H9 (cell line): ENCODE results near the gene AGAP3. TPM values are rescaled to one million over a fixed set of nuclear protein-coding genes. Genes with fewer than 3 reads are reported as not detected.

Experiments used
- DNase-seq: peaks from one replicate; pipeline ENCODE4 v3.0.0-alpha.2; 2017
- H2AFZ ChIP-seq: one replicate; pipeline ENCODE4 v1.6.1; 2013; ENCODE audit warnings: mild to moderate bottlenecking, low read length, control low read depth, moderate library complexity
- H2AK5ac ChIP-seq: 2 replicates; pipeline ENCODE4 v1.6.1; 2013; ENCODE audit warnings: low read length, control low read depth, mixed read lengths; ENCODE audit not compliant: insufficient read length
- H2BK120ac ChIP-seq: one replicate; pipeline ENCODE4 v1.6.1; 2013; ENCODE audit warnings: low read depth, mild to moderate bottlenecking, low read length, control low read depth, inconsistent platforms; ENCODE audit not compliant: poor library complexity, severe bottlenecking
- H2BK12ac ChIP-seq: 2 replicates; pipeline ENCODE4 v1.6.1; 2013; ENCODE audit warnings: low read length, control low read depth, mixed read lengths, low read depth; ENCODE audit not compliant: insufficient read length
- H2BK15ac ChIP-seq: 2 replicates; pipeline ENCODE4 v1.6.1; 2013; ENCODE audit warnings: low read depth, low read length, control low read depth
- H2BK20ac ChIP-seq: one replicate; pipeline ENCODE4 v1.6.1; 2013; ENCODE audit warnings: low read depth, mild to moderate bottlenecking, low read length, control low read depth, inconsistent platforms; ENCODE audit not compliant: poor library complexity, severe bottlenecking
- H2BK5ac ChIP-seq: 2 replicates; pipeline ENCODE4 v1.6.1; 2013; ENCODE audit warnings: low read length, control low read depth, mixed read lengths; ENCODE audit not compliant: insufficient read length
- H3K14ac ChIP-seq: 2 replicates; pipeline ENCODE4 v1.6.1; 2013; ENCODE audit warnings: low read length, control low read depth; ENCODE audit not compliant: insufficient read depth
- H3K18ac ChIP-seq: 2 replicates; pipeline ENCODE4 v1.6.1; 2013; ENCODE audit warnings: low read depth, mild to moderate bottlenecking, mixed read lengths, low read length, control low read depth; ENCODE audit not compliant: insufficient read length
- H3K23ac ChIP-seq: 2 replicates; pipeline ENCODE4 v1.6.1; 2013; ENCODE audit warnings: low read length, control low read depth, mixed read lengths, low read depth; ENCODE audit not compliant: insufficient read length
- H3K23me2 ChIP-seq: 2 replicates; pipeline ENCODE4 v1.6.1; 2013; ENCODE audit warnings: low read depth, mild to moderate bottlenecking, mixed read lengths, low read length, control low read depth; ENCODE audit not compliant: insufficient read length, poor library complexity, severe bottlenecking
- H3K27ac ChIP-seq: 2 replicates; pipeline ENCODE4 v1.5.1; 2013; ENCODE audit warnings: low read length, control low read depth, mixed read lengths, low read depth; ENCODE audit not compliant: insufficient read length
- H3K27me3 ChIP-seq: 2 replicates; pipeline ENCODE4 v1.6.1; 2013; ENCODE audit warnings: low read length, control low read depth, inconsistent platforms; ENCODE audit not compliant: insufficient read depth
- H3K4ac ChIP-seq: 2 replicates; pipeline ENCODE4 v1.6.1; 2013; ENCODE audit warnings: low read depth, mild to moderate bottlenecking, control low read depth, inconsistent platforms, low read length, moderate library complexity
- H3K4me1 ChIP-seq: 2 replicates; pipeline ENCODE4 v1.6.1; 2013; ENCODE audit warnings: low read length, control low read depth, inconsistent platforms; ENCODE audit not compliant: insufficient read depth
- H3K4me2 ChIP-seq: 2 replicates; pipeline ENCODE4 v1.6.1; 2013; ENCODE audit warnings: low read length, control low read depth, mixed read lengths; ENCODE audit not compliant: insufficient read length, insufficient read depth
- H3K56ac ChIP-seq: 2 replicates; pipeline ENCODE4 v1.6.1; 2013; ENCODE audit warnings: low read depth, mild to moderate bottlenecking, mixed read lengths, low read length, control low read depth; ENCODE audit not compliant: insufficient read length
- H3K79me1 ChIP-seq: 2 replicates; pipeline ENCODE4 v1.6.1; 2013; ENCODE audit warnings: low read depth, mild to moderate bottlenecking, moderate library complexity, low read length, control low read depth, inconsistent platforms; ENCODE audit not compliant: insufficient read depth, poor library complexity, severe bottlenecking
- H3K79me2 ChIP-seq: 2 replicates; pipeline ENCODE4 v1.6.1; 2013; ENCODE audit warnings: low read length, control low read depth, inconsistent platforms; ENCODE audit not compliant: insufficient read depth
- H3K9ac ChIP-seq: 2 replicates; pipeline ENCODE4 v1.6.1; 2013; ENCODE audit warnings: low read length, control low read depth, mixed read lengths; ENCODE audit not compliant: insufficient read length; ENCODE audit errors: extremely low read depth
- H3K9me3 ChIP-seq: one replicate; pipeline ENCODE4 v1.6.1; 2013; ENCODE audit warnings: low read depth, low read length, inconsistent platforms; ENCODE audit not compliant: control insufficient read depth
- H3T11ph ChIP-seq: one replicate; pipeline ENCODE4 v1.6.1; 2013; ENCODE audit warnings: mild to moderate bottlenecking, low read length, control low read depth, inconsistent platforms
- H4K20me1 ChIP-seq: one replicate; pipeline ENCODE4 v1.6.1; 2013; ENCODE audit not compliant: control insufficient read depth, insufficient read length, insufficient read depth
- H4K5ac ChIP-seq: 2 replicates; pipeline ENCODE4 v1.6.1; 2013; ENCODE audit warnings: low read depth, mild to moderate bottlenecking, mixed read lengths, low read length, control low read depth; ENCODE audit not compliant: insufficient read length
- H4K8ac ChIP-seq: replicated peaks from 2 replicates; pipeline ENCODE4 v1.6.1; 2013; ENCODE audit warnings: low read length, control low read depth, mixed read lengths, low read depth; ENCODE audit not compliant: insufficient read length
- H4K91ac ChIP-seq: 2 replicates; pipeline ENCODE4 v1.6.1; 2013; ENCODE audit warnings: low read depth, mild to moderate bottlenecking, moderate library complexity, mixed read lengths, low read length, control low read depth; ENCODE audit not compliant: insufficient read length
- H3K27ac Mint-ChIP-seq, 3 experiments: 2 replicates in 2 of 3; 3 replicates in 1 of 3; pipeline ENCODE4 v1.8.0; 2020 to 2021; ENCODE audit warnings: mixed read lengths in 3 of 3, mild to moderate bottlenecking in 1 of 3, moderate library complexity in 1 of 3
- H3K27me3 Mint-ChIP-seq: 2 replicates; pipeline ENCODE4 v1.8.0; 2021; ENCODE audit warnings: low read depth, mild to moderate bottlenecking, moderate library complexity, mixed read lengths
- H3K36me3 Mint-ChIP-seq, 3 experiments: 2 replicates in 2 of 3; 3 replicates in 1 of 3; pipeline ENCODE4 v1.8.0; 2020 to 2021; ENCODE audit warnings: low read depth in 3 of 3, mixed read lengths in 3 of 3; ENCODE audit not compliant: insufficient read depth in 1 of 3
- H3K4me1 Mint-ChIP-seq, 2 experiments: 2 replicates each; pipeline ENCODE4 v1.8.0; 2020; ENCODE audit warnings: mixed read lengths in 2 of 2
- H3K4me3 Mint-ChIP-seq, 2 experiments: 2 replicates in 1 of 2; 3 replicates in 1 of 2; pipeline ENCODE4 v1.8.0; 2020 to 2021; ENCODE audit warnings: mild to moderate bottlenecking in 2 of 2, mixed read lengths in 2 of 2, moderate library complexity in 1 of 2
- H3K9me3 Mint-ChIP-seq, 2 experiments: 2 replicates in 1 of 2; 3 replicates in 1 of 2; pipeline ENCODE4 v1.8.0; 2020; ENCODE audit warnings: mild to moderate bottlenecking in 2 of 2, mixed read lengths in 2 of 2, moderate library complexity in 1 of 2
- CTCF ChIP-seq: fragments of 200-600 bp; sonication (generic); conservative IDR thresholded peaks from 3 replicates; pipeline ENCODE4 v1.8.0; 2021; ENCODE audit warnings: antibody characterized with exemption, mild to moderate bottlenecking
- WGBS: extraction: QIAGEN DNeasy Blood & Tissue Kit; methylation state at CpG from one replicate; pipeline ENCODE4 v1.1.7; 2013; ENCODE audit warnings: missing lambda C conversion rate, low lambda C conversion rate, mixed read lengths; ENCODE audit not compliant: insufficient read length; ENCODE audit errors: extremely low coverage; 5-methylcytosine and 5-hydroxymethylcytosine counted together
- long read RNA-seq: library from polyadenylated mRNA; unstranded; transcript quantifications from one replicate; pipeline ENCODE4 v2.0.0, GENCODE V29; 2020
- total RNA-seq: library from RNA; stranded (reverse); gene quantifications from 2 replicates; pipeline ENCODE4 v1.2.1, GENCODE V29; 2021

AGAP3 gene
- total RNA-seq = 97.7 and 99.6 TPM in 2 replicates
- long read RNA-seq, partial matches to known transcripts = 24 of 56 reads
- long read RNA-seq, other reads (novel, unspliced or antisense) = 29 of 56 reads

GRCh38 chr7:151085691-151086620 lies at the start of gene AGAP3:
TSS of gene AGAP3 (plus strand) at chr7:151086475. CDS start at chr7:151086742, 267 bp downstream.
- Histone ChIP-seq H2BK20ac (no peak within 1 kb of the TSS), H3K4me2 (peak within 1 kb of the TSS; percentile 64), H3K23ac (no peak within 1 kb of the TSS), H3K79me1 (peaks cover 4% of the 10 kb centered on the region), H3T11ph (no peak within 1 kb of the TSS), H4K20me1 (no peaks in the 10 kb centered on the region), H3K4ac (no peak within 1 kb of the TSS), H3K56ac (no peak within 1 kb of the TSS), H2BK5ac (no peak within 1 kb of the TSS), H3K27ac (no peak within 1 kb of the TSS), H2BK120ac (no peak within 1 kb of the TSS), H3K27me3 (no peaks in the 10 kb centered on the region; the same call in 1 of the 2 replicates), H3K79me2 (peaks cover 4% of the 10 kb centered on the region; the same call in 1 of the 2 replicates), H2AFZ (no peak within 1 kb of the TSS), H3K23me2 (peaks cover 20% of the 10 kb centered on the region), H3K4me1 (peaks cover 2% of the 10 kb centered on the region; the same call in 1 of the 2 replicates), H3K9ac (peak within 1 kb of the TSS; percentile 29), H4K91ac (no peak within 1 kb of the TSS), H2BK15ac (no peak within 1 kb of the TSS), H3K9me3 (no peaks in the 10 kb centered on the region), H3K14ac (peak within 1 kb of the TSS; percentile 78), H2BK12ac (no peak within 1 kb of the TSS), H4K5ac (no peak within 1 kb of the TSS), H2AK5ac (no peak within 1 kb of the TSS), H4K8ac (no peak within 1 kb of the TSS), H3K18ac (no peak within 1 kb of the TSS)
- Mint-ChIP-seq H3K9me3 (no peaks in the 10 kb centered on the region; a peak in 1 of 5 replicates), H3K4me3 (peak within 1 kb of the TSS; percentile 84 to 93), H3K4me1 (peaks cover 36 to 44% of the 10 kb centered on the region in 2 experiments), H3K27me3 (peaks cover 15% of the 10 kb centered on the region), H3K27ac (peak within 1 kb of the TSS in 2 of 3 experiments; percentile 51 to 90; a peak in 2 of 7 replicates), H3K36me3 (peaks cover 0 to 10% (median 2%) of the 10 kb centered on the region in 3 experiments; a peak in 4 of 7 replicates)
- WGBS = no CpG with 5 or more reads among the region's 84 CpGs
- DNase-seq = peak; percentile 88
- TF ChIP-seq CTCF = no peak
